Stomach (tissue), 9 donors: Measurements from ENCODE around the gene HSPA4. TPM values are rescaled to one million over a fixed set of nuclear protein-coding genes. Genes with fewer than 3 reads are reported as not detected.

ENCODE experiments used
- DNase-seq, 2 donors: peaks; one replicate each; pipeline versions ENCODE4 v3.0.0 to v3.0.0-alpha.2; 2013 to 2019
- H3K27ac ChIP-seq, 5 donors: fragments of 200-600 bp in 4 of 5; sonication (generic) in 4 of 5; one replicate each; pipeline ENCODE4 v1.5.1; 2013 to 2019; ENCODE audit warnings: mild to moderate bottlenecking in 1 of 5, moderate library complexity in 1 of 5
- H3K27me3 ChIP-seq, 3 donors: fragments of 200-600 bp; sonication (generic); one replicate each; pipeline ENCODE4 v1.5.1; 2017 to 2019; ENCODE audit warnings: mixed run types in 1 of 3
- H3K36me3 ChIP-seq, 4 donors: fragments of 200-600 bp; sonication (generic); 1 replicate in 3 of 4; 2 replicates in 1 of 4; pipeline ENCODE4 v1.5.1; 2016 to 2019
- H3K4me1 ChIP-seq, 4 donors: fragments of 200-600 bp; sonication (generic); one replicate each; pipeline ENCODE4 v1.5.1; 2016 to 2019
- H3K4me3 ChIP-seq, 4 donors: fragments of 200-600 bp; sonication (generic) in 3 of 4; one replicate each; pipeline ENCODE4 v1.5.1; 2016 to 2019; ENCODE audit warnings: mild to moderate bottlenecking in 1 of 4
- H3K9me3 ChIP-seq, 4 donors: fragments of 200-600 bp; sonication (generic); one replicate each; pipeline ENCODE4 v1.5.1; 2016 to 2019
- EP300 ChIP-seq: sonication (generic); formaldehyde crosslinking; IDR thresholded peaks from one replicate; pipeline ENCODE4 v1.6.1; 2017; ENCODE audit warnings: antibody characterized with exemption
- POLR2A ChIP-seq, 4 donors: fragments of 450-650 bp; IDR thresholded peaks; one replicate each; pipeline ENCODE4 v1.6.1; 2016; ENCODE audit warnings: antibody characterized with exemption in 4 of 4, control low read depth in 2 of 4, mild to moderate bottlenecking in 1 of 4, moderate library complexity in 1 of 4
- POLR2AphosphoS5 ChIP-seq, 3 donors: sonication (generic); formaldehyde crosslinking; IDR thresholded peaks; one replicate each; pipeline ENCODE4 v1.6.1; 2016; ENCODE audit warnings: antibody characterized with exemption in 3 of 3
- WGBS, 5 donors: extraction: QIAGEN DNeasy Blood & Tissue Kit in 3 of 5; methylation state at CpG; one replicate each; pipeline versions ENCODE4 v1.1.5 to v1.1.7; 2013 to 2018; 5-methylcytosine and 5-hydroxymethylcytosine counted together
- intact Hi-C: fragments of 100-400 bp; cut with DNase I; formaldehyde crosslinking; loops from one replicate; pipeline ENCODE4 v1.15.1; 2023; ENCODE audit warnings: low total_unique reads
- polyA plus RNA-seq, 3 donors: library from polyadenylated mRNA; stranded (reverse); fragments of 200-250 nt; gene quantifications; one replicate each; pipeline ENCODE4 v1.2.3, GENCODE V29; 2013
- total RNA-seq, 5 donors: library from RNA; depleted of rRNA; stranded (reverse); fragments of >200 nt; gene quantifications; one replicate each; pipeline versions ENCODE4 v1.1.0 to v1.2.3, GENCODE V29; 2014 to 2016
- TF ChIP-seq, protein P1 (sequence below), 7 experiments: fragments of 450-650 bp in 4 of 7; fragments of 200-600 bp in 3 of 7; sonication (generic) in 3 of 7; IDR thresholded peaks; one replicate each; pipeline ENCODE4 v1.5.1; 2016 to 2019; ENCODE audit warnings: antibody characterized with exemption in 7 of 7, control low read depth in 2 of 7, mild to moderate bottlenecking in 1 of 7
- donor health status: healthy with polysubstance abuse.
- donor health status: Bipolar disorder and iron deficiency.
- donor health status: healthy.

The HSPA4 gene
- total and polyA plus RNA-seq, 8 donors, result 21.6 to 79.1 (median 37.2) TPM

- no peak overlapping the region for H3K4me3 ChIP-seq
- WGBS, 5 donors, result 82 to 90% (median 84%) methylated on average over 9 of the region's 9 CpGs
- H3K9me3 ChIP-seq, result no peaks in the 10 kb centered on the region
- TF ChIP-seq EP300, result no peak
- no peak for TF ChIP-seq POLR2AphosphoS5 (IDR thresholded peaks at IDR 0.05)
- TF ChIP-seq, protein P1, sequence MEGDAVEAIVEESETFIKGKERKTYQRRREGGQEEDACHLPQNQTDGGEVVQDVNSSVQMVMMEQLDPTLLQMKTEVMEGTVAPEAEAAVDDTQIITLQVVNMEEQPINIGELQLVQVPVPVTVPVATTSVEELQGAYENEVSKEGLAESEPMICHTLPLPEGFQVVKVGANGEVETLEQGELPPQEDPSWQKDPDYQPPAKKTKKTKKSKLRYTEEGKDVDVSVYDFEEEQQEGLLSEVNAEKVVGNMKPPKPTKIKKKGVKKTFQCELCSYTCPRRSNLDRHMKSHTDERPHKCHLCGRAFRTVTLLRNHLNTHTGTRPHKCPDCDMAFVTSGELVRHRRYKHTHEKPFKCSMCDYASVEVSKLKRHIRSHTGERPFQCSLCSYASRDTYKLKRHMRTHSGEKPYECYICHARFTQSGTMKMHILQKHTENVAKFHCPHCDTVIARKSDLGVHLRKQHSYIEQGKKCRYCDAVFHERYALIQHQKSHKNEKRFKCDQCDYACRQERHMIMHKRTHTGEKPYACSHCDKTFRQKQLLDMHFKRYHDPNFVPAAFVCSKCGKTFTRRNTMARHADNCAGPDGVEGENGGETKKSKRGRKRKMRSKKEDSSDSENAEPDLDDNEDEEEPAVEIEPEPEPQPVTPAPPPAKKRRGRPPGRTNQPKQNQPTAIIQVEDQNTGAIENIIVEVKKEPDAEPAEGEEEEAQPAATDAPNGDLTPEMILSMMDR (IDR thresholded peaks at IDR 0.05), result no peak
- DNase-seq, result no peak
- intact Hi-C loops, result loop anchor here (10.0 kb wide), 1 partner anchor 747 kb away; no protein-coding TSS in a partner anchor
- no peaks in the 10 kb centered on the region for H3K27me3 ChIP-seq
- no peak overlapping the region for H3K27ac ChIP-seq
- no peaks in the 10 kb centered on the region for H3K36me3 ChIP-seq
- H3K4me1 ChIP-seq, result no peaks in the 10 kb centered on the region
These were observed 66.2 kb downstream of the HSPA4 start for GRCh38 chr5:133117912-133118445.

DNA sequence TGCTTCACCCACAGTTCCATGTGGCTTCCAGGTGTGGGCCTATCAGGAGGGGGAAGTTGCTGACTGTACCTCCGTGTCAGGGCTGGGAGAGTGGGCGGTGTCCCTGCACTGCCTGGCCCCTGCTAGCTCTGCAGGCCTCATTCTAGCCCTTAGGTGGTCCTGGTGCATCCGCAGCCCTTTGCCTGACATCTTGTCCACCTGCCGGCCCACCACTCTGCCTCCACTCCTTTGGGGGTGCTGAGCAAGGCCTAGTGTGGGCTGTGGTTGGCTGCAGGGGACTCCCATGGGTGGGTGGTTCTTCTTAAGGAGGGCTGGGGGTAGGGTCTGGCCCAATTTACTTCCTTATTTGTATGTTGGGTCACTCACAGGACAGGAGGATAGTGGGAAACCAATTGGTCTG, 66.9 kb downstream of the HSPA4 start:
- intact Hi-C loops, result loop anchor here (10.0 kb wide), 1 partner anchor 746 kb away; no protein-coding TSS in a partner anchor
- H3K27me3 ChIP-seq, result no peaks in the 10 kb centered on the region
- 75 to 89% (median 86%) methylated on average over 4 of the region's 4 CpGs for WGBS, 5 donors
- no peak overlapping the region for H3K4me3 ChIP-seq
- H3K27ac ChIP-seq, result no peak overlapping the region
- no peak for DNase-seq
- no peaks in the 10 kb centered on the region for H3K9me3 ChIP-seq
- TF ChIP-seq POLR2A (IDR thresholded peaks at IDR 0.05) (no peak), EP300 (no peak), POLR2AphosphoS5 (IDR thresholded peaks at IDR 0.05) (no peak)
- TF ChIP-seq, protein P1 (IDR thresholded peaks at IDR 0.05), result no peak
- H3K4me1 ChIP-seq, result no peaks in the 10 kb centered on the region
- H3K36me3 ChIP-seq, result no peaks in the 10 kb centered on the region

GRCh38 chr5:133119233-133119711, 67.5 kb downstream of the HSPA4 start:
- H3K4me3 ChIP-seq, result no peak overlapping the region
- H3K4me1 ChIP-seq, result no peaks in the 10 kb centered on the region
- H3K9me3 ChIP-seq, result no peaks in the 10 kb centered on the region
- intact Hi-C loops, result loop anchor here (10.0 kb wide), 1 partner anchor 746 kb away; no protein-coding TSS in a partner anchor
- H3K36me3 ChIP-seq, result no peaks in the 10 kb centered on the region
- WGBS, 5 donors, result 54 to 72% (median 64%) methylated on average over 4 of the region's 4 CpGs
- no peaks in the 10 kb centered on the region for H3K27me3 ChIP-seq
- no peak for DNase-seq
- H3K27ac ChIP-seq, result no peak overlapping the region
- TF ChIP-seq, protein P1 (IDR thresholded peaks at IDR 0.05), result no peak
- no peak for TF ChIP-seq POLR2AphosphoS5 (IDR thresholded peaks at IDR 0.05)
- no peak for TF ChIP-seq POLR2A (IDR thresholded peaks at IDR 0.05)
- no peak for TF ChIP-seq EP300

- intact Hi-C loops, result no loop called here
- no peaks in the 10 kb centered on the region for H3K27me3 ChIP-seq
- H3K4me1 ChIP-seq, result no peaks in the 10 kb centered on the region
- no peak overlapping the region for H3K4me3 ChIP-seq
- H3K36me3 ChIP-seq, result no peaks in the 10 kb centered on the region
- H3K27ac ChIP-seq, result no peak overlapping the region
- 74 to 85% (median 80%) methylated on average over 4 to 7 of the region's 7 CpGs for WGBS, 5 donors
- DNase-seq, result no peak
- TF ChIP-seq POLR2AphosphoS5 (IDR thresholded peaks at IDR 0.05) (no peak), POLR2A (IDR thresholded peaks at IDR 0.05) (no peak), EP300 (no peak)
- TF ChIP-seq, protein P1 (IDR thresholded peaks at IDR 0.05), result no peak
- no peaks in the 10 kb centered on the region for H3K9me3 ChIP-seq
These were observed 68.4 kb downstream of the HSPA4 start for GRCh38 chr5:133120156-133120750.
